BE2C (cell line): ENCODE measurements around the gene CIZ1.
A peak's percentile ranks its signal among the peaks of the same experiment; 100 is the strongest.

Experiments
- DNase-seq: peaks from one replicate; pipeline ENCODE4 v3.0.0-alpha.2; 2020
- H3K27me3 ChIP-seq: fragments of 250-450 bp; sonication (Bioruptor Pico); 2 replicates; pipeline ENCODE4 v1.5.1; 2020; ENCODE audit warnings: mild to moderate bottlenecking
- H3K36me3 ChIP-seq: fragments of 250-450 bp; sonication (Bioruptor Pico); 2 replicates; pipeline ENCODE4 v1.5.1; 2020; ENCODE audit warnings: mild to moderate bottlenecking
- H3K4me1 ChIP-seq: fragments of 250-450 bp; sonication (Bioruptor Pico); 2 replicates; pipeline ENCODE4 v1.5.1; 2020
- H3K4me3 ChIP-seq: 2 replicates; pipeline ENCODE4 v1.5.1; 2011; ENCODE audit warnings: low read depth, low read length
- H3K9me3 ChIP-seq: fragments of 250-450 bp; sonication (Bioruptor Pico); 2 replicates; pipeline ENCODE4 v1.5.1; 2020
- CTCF ChIP-seq: IDR thresholded peaks from 2 replicates; pipeline ENCODE4 v1.5.1; 2012; ENCODE audit warnings: mild to moderate bottlenecking, low read depth, low read length

CIZ1 gene

GRCh38 chr9:128128836-128129590 lies 62.4 kb downstream of the CIZ1 start:
- no peak for DNase-seq
- Histone ChIP-seq H3K27me3 (no peaks in the 10 kb centered on the region), H3K4me1 (peaks cover 11% of the 10 kb centered on the region), H3K36me3 (peaks cover 16% of the 10 kb centered on the region), H3K9me3 (no peaks in the 10 kb centered on the region), H3K4me3 (peak overlapping the region; percentile 96)
- TF ChIP-seq CTCF = no peak

GRCh38 chr9:128127990-128128835 lies 63.2 kb downstream of the CIZ1 start:
- Histone ChIP-seq H3K4me1 (peaks cover 11% of the 10 kb centered on the region), H3K27me3 (no peaks in the 10 kb centered on the region), H3K4me3 (peak overlapping the region; percentile 96), H3K36me3 (peaks cover 23% of the 10 kb centered on the region), H3K9me3 (no peaks in the 10 kb centered on the region)
- DNase-seq = peak; percentile 86
- TF ChIP-seq CTCF = no peak

- DNase-seq = peak; percentile 92
- TF ChIP-seq CTCF = no peak
- H3K9me3 ChIP-seq = no peaks in the 10 kb centered on the region
- peaks cover 27% of the 10 kb centered on the region for H3K36me3 ChIP-seq
- H3K4me1 ChIP-seq = peaks cover 11% of the 10 kb centered on the region
- peak within 1 kb of the TSS; percentile 96 for H3K4me3 ChIP-seq
- H3K27me3 ChIP-seq = no peaks in the 10 kb centered on the region
Measured at GRCh38 chr9:128127568-128127989, 63.8 kb downstream of the CIZ1 start, which contains the start of gene PTGES2. Gene PTGES2 (minus strand): TSS chr9:128127729. CDS start chr9:128127717, 12 bp downstream.

- Histone ChIP-seq H3K36me3 (peaks cover 43% of the 10 kb centered on the region), H3K4me3 (peak overlapping the region; percentile 96), H3K27me3 (no peaks in the 10 kb centered on the region), H3K4me1 (peaks cover 11% of the 10 kb centered on the region), H3K9me3 (no peaks in the 10 kb centered on the region)
- TF ChIP-seq CTCF = no peak
- DNase-seq = no peak
Measured at GRCh38 chr9:128125580-128126354, 65.6 kb downstream of the CIZ1 start.

GRCh38 chr9:128124873-128125579 lies 66.3 kb downstream of the CIZ1 start:
- peak; percentile 81 for DNase-seq
- Histone ChIP-seq H3K4me3 (no peak overlapping the region), H3K4me1 (peaks cover 13% of the 10 kb centered on the region), H3K36me3 (peaks cover 46% of the 10 kb centered on the region), H3K27me3 (no peaks in the 10 kb centered on the region), H3K9me3 (no peaks in the 10 kb centered on the region)
- peak; percentile 80 for TF ChIP-seq CTCF
